Stimulated activated CD4-positive, alpha-beta T cell treated with anti-CD3 and anti-CD28 coated beads, Interleukin-15, amount 100 ng/mL, for 1 hour (primary cell): ENCODE data around the gene LRBA.
"Not testable (repeated sequence)": the region's sequence is repeated elsewhere in the genome, so short reads cannot be mapped to it uniquely, and the experiment has no call there.

Source experiments
- DNase-seq, 2 donors: peaks; one replicate each; pipeline ENCODE4 v3.0.0-alpha.2; 2020; ENCODE audit warnings: low read depth in 1 of 2, low spot score in 1 of 2

The LRBA gene

DNA sequence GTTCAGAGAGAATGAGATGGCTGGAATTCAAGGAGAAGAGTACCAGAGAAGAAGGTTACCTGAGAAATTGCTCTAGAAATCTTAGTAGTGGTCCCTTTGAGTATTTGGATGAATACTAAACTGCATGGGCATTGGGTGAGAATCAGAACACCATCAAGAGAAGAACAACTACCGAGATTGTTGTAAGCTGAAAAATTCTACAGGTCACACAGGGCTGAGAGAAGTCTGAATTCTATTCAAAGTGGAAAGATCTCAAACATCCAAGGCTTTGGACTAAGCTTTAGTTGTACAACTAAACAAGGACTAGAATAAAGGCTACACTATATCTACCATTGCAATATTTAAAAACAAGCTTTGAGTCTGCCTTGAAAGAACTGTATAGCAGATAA, 40.8 kb downstream of the LRBA start:
- no peak for DNase-seq

DNA sequence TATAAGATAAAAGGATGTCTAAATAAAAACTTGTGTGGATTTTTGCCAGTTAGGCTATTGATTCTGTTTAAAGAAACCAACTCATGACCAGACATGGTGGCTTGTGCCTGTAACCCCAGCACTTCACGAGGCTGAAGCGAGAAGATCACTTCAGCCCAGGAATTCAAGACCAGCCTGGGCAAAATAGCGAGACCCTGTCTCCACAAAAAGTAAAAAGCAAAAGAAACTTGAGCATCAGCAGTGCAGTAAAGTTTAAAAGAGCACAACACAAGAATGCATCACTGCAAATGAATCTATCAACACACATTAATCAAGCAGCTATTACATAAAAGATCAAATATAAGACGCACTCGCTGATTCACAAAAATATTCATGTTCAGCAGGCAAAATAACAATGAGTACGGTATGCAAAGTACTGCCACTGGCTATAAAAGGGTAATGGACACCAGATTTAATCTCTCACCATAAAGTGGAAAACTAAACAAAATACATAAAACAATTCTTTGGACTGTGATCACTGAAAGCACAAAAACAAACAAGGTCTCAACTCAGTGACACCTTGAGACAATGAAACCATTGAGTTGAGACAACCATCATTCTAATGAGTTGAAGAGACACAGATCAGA, 41.3 kb downstream of the LRBA start:
- no peak for DNase-seq

DNA sequence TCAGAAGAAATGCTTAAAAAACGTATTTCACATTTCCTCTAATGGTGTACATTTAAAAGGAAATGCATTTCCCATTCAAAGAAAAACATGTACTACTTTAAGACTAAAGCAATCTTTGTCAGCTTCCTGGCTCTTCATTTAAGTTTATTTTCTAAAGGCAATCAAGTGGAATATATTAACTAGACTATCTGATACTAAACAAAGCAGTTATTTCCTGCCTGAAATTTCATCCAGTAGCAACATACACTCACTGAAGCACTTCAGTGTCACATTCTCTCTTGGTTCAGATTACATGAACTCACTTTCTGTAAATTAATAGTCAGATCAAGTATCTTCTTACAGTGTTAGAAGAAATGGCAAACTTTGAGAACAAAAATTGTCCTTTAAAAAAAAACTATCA, 42.5 kb downstream of the LRBA start:
- DNase-seq = no peak

DNA sequence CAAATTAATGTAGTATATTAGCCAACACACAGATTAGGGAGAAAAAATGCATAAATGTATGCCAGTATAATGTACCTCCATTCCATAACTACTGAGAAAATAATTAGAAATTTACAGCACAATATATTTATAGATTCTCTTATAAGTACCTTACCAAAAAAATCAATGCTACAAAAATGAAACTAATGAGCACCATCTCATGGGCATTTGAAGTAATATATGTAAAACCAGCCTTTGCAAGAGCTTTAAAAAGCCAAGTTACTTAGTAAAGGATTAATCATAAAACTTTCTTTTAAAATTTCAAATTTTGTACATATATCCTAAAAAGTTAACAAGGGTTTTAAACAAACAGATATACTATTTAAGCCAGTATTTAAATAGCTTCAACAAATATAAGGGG, 43.2 kb downstream of the LRBA start:
- no peak for DNase-seq

DNA sequence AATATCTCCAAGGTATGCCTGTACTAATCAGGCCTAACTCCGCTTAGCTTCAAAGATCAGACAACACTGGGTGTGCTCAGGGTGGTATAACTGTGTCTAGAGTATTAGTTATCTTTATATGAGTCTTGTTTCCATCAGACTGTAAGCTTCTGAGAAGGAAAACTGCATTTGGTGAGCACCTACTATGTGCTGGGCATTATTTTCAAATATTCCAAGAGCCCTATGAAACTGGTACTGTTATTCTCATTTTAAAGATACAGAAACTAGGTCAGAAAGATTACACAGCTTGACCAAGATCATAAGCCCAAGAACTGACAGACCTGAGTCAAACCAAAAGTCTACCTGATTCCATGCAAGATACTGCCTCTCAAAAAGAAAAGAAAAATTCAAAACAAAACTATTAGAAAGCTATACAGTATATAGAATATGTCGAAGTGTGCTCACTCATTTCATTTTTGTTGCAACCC, 44.4 kb downstream of the LRBA start:
- no peak for DNase-seq

DNA sequence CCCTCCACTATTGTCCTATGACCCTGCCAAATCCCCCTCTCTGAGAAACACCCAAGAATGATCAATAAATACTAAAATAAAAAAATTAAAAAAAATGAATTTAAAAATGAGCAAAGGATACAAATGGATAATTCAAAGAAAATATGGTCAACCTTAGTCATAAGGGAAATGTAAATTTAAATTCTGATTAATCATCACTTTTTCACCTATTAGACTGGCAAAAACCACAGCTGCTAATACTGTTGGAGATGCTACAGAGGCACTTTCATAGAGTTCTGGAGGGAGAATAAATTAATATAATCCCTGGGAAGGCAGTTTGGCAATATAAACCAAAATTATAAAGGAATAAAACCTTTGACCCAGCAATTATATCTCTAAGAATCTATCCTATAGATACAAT, 50.3 kb downstream of the LRBA start:
- no peak for DNase-seq

DNA sequence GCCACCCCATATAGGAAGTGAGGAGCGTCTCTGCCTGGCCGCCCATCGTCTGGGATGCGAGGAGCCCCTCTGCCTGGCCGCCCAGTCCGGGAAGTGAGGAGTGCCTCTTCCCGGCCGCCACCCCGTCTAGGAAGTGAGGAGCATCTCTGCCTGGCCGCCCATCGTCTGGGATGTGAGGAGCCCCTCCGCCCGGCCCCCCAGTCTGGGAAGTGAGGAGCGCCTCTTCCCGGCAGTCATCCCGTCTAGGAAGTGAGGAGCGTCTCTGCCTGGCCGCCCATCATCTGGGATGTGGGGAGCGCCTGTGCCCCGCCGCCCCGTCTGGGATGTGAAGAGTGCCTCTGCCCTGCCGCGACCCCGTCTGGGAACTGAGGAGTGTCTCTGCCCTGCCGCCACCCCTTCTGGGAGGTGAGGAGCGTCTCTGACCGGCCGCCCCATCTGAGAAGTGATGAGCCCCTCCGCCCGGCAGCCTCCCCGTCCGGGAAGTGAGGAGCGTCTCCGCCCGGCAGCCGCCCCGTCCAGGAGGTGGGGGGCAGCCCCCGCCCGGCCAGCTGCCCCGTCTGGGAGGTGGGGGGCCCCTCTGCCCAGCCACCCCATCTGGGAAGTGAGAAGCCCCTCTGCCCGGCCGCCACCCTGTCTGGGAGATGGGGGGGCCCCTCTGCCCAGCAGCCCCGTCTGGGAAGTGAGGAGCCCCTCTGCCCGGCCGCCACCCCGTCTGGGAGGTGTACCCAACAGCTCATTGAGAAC, 51.3 kb downstream of the LRBA start:
- DNase-seq = not testable (repeated sequence)

DNA sequence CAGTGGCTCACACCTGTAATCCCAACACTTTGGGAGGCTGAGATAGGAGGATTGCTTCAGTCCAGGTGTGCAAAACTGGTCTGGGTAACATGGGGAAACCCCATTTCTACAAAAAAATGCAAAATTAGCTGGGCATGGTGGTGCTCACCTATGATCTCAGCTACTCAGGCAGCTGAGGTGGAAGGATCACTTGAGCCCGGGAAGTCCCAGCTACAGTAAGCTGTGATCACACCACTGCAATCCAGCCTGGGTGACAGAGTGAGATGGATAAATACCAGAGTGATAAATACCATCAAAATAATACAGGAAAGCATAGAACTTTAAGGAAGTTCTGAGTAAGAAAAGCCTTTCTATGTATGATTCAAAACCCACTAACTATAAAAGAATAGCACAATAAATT, 52.8 kb downstream of the LRBA start:
- no peak for DNase-seq

DNA sequence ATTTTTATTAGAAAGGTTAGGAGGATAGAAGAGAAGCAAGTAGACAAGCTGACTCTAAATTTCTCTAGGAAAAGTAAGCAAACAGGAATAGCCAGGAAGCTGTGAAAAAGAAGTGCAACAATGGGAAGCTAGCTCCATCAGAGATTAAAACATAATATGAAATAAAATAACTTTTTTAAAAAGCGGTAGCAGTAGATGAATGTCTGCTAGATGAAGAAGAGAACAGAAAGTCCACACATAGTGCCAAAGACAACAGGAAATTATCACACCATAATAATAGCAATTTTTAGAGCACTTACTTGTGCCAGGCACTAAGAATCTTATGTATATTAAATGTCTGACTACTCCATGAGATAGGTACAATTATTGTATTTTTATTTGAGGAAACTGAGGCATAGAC, 53.5 kb downstream of the LRBA start:
- no peak for DNase-seq

DNA sequence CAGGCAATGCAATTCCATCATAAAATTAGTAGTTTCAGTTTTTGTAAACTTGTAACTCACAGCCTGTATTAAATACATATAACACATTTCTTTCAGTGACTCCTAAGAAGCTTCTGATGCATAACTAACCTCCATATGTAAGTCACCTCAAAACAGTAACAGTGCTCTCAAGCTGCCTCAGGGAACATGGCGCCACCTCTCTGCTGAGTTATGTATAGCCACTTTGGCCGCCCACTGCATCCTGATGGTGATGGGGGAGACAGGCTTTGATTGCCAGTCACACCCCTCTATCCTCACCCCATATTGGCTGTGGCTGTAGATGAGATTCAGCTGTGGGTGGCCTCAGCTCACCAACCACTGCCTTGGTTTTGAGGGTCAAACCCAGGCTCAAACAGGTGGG, 54.3 kb downstream of the LRBA start:
- peak in 1 of 2 donors; percentile 18 for DNase-seq

DNA sequence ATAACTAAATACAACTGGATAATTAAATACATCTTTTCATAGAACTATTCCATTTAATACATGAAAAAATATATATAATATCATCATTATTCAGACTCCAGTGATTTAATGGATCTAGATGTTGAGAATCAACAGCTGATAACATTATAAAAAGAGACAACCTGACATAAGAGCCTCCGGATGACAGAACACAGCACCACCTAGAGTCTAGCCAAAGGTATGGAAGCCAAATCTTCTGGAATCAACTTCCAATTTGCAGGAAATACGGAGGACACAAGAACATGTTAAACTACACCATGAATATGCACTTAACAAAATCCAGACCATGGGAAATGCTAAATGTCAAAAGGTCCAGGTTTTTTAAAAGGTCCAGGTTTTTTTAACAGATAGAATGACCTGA, 55.0 kb downstream of the LRBA start:
- no peak for DNase-seq

DNA sequence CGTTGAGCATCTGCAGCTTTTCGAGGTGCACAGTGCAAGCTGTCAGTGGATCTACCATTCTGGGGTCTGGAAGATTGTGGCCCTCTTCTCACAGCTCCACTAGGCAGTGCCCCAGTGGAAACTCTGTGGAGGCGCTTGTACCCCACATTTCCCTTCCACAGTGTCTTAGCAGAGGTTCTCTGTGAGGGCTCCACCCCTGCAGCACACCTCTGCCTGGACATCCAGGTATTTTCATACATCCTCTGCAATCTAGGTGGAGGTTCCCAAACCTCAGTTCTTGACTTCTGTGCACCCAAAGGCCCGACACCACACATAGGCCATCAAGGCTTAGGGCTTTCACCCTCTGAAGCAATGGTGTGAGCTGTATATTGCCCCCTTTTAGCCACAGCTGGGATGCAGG, 57.1 kb downstream of the LRBA start:
- not testable (repeated sequence) for DNase-seq

DNA sequence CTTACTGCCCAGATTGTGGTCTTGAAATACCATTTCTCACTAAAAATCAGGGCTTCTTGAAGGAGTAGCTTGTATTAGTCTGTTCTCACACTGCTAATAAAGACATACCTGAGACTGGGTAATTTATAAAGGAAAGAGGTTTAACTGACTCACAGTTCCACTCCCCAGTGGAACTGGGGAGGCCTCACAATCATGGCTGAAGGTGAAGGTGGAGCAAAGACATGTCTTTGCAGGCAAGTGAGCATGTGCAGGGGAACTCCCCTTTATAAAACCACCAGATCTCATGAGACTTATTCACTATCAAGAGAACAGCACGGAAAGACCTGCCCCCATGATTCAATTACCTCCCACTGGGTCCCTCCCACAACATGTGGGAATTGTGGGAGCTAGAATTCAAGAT, 58.0 kb downstream of the LRBA start:
- not testable (repeated sequence) for DNase-seq

DNA sequence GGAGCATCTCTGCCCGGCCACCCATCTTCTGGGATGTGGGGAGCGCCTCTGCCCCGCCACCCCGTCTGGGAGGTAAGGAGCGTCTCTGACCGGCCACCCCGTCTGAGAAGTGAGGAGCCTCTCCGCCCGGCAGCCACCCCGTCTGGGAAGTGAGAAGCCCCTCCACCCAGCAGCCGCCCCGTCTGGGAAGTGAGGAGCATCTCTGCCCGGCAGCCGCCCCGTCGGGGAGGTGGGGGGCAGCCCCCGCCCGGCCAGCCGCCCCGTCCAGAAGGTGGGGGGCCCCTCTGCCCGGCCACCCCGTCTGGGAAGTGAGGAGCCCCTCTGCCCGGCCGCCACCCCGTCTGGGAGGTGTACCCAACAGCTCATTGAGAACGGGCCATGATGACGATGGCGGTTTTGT, 61.2 kb downstream of the LRBA start:
- not testable (repeated sequence) for DNase-seq

DNA sequence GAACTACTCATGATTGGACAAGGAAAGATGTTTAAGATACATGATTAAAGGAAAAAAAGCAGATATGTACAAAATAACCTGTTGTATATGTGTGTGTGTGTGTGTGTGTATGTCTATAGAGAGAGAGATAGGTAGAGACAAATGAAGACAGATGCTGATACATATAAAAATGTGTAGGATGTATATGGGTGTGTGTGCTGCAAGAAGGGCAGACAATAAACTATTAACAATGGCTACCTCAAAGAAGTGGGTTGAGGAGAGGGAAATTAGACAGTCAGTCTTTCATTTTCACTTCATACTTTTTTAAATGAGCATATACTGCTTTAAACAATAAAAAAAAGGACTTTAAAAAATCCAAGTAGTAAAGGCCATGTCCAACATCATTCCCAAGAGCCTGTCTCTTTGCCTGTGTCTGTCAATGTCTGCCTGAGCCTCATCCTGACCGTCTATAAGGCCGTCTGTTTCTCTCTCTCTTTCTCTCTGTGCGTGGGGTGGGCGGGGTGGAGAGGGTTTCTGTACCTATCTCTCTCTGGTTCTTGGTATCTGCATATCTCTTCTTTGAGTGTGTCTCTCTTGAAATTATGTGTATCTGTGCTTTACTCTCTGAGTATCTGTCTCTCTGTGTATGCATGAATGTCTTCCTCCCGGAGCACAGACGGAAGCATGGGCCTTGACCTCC, 62.8 kb downstream of the LRBA start:
- DNase-seq = no peak

DNA sequence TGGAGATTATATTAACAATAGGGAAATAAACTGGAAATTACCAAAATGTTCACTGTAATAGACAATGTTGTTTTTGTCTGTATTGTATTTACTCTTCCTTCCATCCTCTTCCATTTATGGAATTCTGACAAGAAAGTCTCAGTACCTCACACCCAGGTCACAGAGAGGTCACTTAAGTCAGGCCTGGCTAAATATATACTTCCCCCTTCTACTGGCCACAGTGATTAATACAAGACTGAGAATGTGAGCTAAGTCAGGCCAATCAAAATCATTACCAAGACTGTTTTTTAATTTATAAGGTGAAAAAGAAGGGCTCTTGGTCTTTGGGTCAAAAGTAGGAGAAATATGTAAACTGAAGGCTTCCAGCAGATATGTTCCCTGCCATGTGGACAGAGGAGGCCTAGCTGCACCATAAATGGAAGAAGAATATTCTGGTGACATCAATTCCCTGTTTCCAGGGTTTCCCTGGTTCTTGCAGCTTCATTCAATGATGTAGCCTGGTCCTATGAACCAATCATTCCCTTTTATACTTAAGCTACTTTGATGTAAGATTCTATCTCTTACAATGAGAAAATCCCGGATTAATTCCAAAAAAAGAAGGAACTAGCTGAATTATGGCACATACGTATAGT, 64.3 kb downstream of the LRBA start:
- no peak for DNase-seq

DNA sequence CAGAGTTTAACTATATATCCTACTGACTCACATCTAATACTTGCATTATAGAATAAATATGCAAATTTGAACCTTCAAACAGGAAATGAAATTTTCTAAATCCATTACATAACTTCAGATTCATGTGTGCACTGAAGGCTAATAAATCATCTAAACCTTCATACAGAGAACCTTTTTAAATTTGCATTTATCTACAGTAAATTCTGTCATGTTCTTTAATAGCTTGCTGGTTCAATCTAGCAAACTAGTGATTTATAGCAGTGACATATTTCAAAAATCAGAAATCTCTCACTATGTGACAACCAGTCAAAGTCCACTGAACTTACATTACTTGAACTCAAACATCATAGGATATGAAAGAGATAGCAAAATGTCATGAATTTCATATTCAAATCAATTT, 65.1 kb downstream of the LRBA start:
- no peak for DNase-seq

DNA sequence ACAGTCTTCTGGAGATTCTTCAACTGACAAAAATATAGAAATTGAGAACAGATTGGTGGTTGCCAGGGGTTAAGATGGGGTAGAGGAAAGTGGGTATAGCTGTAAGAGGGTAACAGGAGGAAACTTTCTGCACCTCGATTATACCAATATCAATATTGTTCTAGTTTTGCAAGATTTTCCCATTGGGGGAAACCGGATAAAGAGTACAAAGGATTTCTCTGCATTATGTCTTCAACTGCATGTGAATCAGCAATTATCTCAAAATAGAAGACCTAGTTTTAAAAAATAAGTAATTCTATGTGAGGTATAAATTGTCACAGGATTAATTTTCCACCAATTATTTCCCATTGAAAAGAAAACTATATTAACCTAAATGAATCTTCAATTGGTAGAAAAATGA, 65.7 kb downstream of the LRBA start:
- DNase-seq = no peak

DNA sequence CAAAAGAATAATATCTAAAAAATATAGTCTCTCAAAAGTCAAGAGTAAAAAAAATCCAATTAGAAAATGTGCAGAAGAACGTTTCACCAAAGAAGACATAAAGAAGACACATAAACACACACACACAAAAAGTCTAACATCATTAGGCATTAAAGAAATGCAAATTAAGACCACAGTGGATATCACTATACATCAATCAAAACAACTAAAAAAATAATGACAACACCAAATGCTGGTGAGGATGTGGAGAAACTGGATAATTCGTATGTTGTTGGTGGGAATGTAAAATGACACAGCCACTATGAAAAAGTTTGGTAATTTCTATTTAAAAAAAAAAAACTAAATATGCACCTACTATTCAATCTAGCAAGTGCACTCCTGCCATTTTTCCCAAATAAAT, 66.4 kb downstream of the LRBA start:
- DNase-seq = no peak

DNA sequence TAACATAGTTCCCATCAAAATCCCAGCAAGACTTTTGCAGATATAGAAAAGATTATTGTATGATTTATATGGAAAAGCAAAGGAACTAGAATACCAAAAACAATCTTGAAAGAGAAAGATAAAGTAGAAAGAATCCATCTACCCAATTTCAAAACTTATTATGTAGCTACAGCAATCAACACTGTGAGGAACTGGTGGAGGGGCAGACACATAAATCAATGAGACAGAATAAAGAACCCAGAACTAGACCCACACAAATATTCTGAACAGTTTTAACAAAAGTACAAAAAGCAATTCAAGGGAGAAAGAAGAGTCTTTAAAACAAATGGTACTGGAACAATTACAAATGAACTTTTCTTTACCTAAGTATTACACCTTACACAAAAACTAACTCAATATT, 67.0 kb downstream of the LRBA start:
- no peak for DNase-seq

DNA sequence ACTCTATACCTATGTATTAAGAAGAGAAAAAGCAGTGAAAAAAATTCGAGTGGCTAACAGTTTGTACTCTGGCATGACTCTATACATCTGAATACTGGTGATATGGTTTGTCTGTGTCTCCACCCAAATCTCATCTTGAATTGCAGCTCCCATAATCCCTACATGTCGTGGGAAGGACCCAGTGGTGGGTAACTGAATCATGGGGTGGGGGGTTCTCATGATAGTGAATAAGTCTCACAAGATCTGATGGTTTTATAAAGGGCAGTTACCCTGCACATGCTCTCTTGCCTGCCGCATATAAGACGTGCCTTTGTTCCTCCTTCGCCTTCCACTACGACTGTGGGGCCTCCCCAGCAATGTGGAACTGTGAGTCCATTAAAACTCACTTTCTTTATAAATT, 70.4 kb downstream of the LRBA start:
- DNase-seq = no peak

DNA sequence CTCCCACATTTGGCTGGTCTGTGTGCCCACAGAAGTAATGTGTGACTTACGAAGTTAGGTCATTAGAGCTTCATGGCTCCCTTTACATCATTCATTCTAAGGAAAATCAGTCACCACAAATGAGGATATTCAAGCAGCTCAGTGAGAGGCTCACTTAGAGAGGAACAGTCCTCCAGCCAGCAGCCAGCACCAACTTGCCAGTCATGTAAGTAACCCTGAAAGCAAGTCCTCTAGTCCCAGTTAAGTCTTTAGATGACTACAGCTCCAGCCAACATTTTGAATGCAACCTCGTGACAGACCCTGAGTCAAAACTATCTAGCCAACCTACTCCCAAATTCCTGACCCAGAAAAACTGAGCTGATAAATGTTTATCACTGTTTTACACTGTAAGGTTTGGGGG, 71.3 kb downstream of the LRBA start:
- no peak for DNase-seq
